HuH-7 (cell line): ENCODE results near the gene ITFG1.
"Not testable (repeated sequence)": the region's sequence is repeated elsewhere in the genome, so short reads cannot be mapped to it uniquely, and the experiment has no call there.

Experiments
- DNase-seq: peaks from one replicate; pipeline ENCODE4 v3.0.0; 2011; ENCODE audit warnings: low spot score

The ITFG1 gene

GRCh38 chr16:47150067-47150466 is 310.8 kb downstream of the ITFG1 start:
- DNase-seq: no peak

DNA sequence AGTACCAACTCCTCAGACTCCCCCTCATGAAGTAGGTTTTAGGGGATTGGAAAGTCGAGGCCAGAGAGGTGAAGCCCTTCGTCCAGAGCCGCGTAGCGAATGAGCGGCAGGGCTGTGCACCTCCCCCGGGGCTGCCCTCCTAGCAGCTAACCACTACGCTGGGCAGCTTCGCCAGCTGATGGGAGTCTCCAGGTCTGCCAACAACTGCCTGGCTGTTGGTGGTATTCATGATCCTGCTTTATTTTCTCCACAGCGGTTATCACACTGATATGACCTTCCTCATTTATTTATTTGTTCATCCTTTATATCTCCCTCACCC is 316.3 kb downstream of the ITFG1 start:
- no peak for DNase-seq

GRCh38 chr16:47143677-47144558 is 316.9 kb downstream of the ITFG1 start, which contains the start of gene NETO2:
Gene NETO2 (minus strand): TSS chr16:47143945. CDS start chr16:47143612, 333 bp downstream.
- DNase-seq: peak; percentile 60

DNA sequence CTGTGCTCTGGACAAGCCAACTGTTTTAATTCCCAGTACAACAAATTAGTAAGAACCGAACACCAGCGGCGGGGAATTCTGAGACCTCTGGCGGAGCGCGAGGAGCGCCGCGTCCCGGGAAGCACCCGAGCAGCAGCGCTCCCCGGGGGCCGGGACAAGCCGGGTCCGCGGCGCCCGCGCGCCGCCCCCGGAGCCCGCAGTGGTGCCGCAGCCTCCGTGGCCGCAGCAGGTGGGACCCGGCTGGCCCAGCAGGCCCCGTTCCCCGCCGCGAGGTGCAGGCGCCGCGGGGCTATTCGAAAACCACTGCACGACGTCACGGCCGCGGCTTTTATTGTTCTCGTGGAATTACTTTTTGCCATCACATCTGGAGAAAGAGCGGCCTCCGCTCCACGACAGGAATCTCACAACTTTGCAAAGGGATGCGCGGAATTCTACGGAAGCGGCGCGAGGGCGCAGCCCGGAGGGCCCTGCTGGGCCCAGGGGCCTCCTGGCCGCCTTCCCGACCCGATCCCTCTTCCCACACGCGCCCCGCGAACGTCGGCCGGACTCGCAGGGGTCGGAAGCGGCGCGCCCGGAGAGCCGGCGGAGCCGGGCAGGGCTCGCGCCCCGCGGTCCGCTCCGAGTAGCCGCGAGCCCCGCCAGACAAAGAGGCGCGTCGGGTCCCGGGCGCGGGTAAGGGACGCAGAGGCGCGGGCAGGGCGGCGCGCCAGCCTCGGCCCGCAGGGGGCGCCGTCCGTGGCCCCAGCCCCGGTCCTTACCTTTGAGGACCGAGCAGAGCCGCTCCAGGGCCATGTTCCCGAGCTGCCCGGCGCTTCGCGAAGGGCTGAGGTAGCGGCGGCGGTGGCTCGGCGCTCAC is 317.8 kb downstream of the ITFG1 start:
- DNase-seq: peak; percentile 59

DNA sequence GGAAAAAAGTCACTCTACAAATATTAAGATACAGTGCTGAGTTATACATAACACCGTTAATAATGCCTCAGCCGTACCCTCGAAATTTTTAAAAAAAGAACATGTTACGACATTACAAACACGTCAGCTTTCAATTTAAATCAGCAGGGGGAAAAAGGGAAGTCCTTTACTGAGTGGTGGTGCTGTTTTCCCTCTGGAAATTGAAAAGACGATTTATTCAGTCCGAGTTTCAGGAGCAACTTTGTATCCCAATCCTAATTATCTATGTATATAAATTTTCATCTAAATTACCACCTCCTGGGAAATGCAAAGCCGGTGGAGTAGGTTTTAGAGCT is 318.4 kb downstream of the ITFG1 start:
- DNase-seq: peak; percentile 6

- DNase-seq: peak; percentile 77
These were observed 318.9 kb downstream of the ITFG1 start for GRCh38 chr16:47141773-47142485.

GRCh38 chr16:47140686-47141085 is 320.2 kb downstream of the ITFG1 start:
- DNase-seq: no peak

GRCh38 chr16:47139561-47140185 is 321.2 kb downstream of the ITFG1 start:
- DNase-seq: no peak

- not testable (repeated sequence) for DNase-seq
These were observed 322.9 kb downstream of the ITFG1 start for GRCh38 chr16:47137925-47138324.

- DNase-seq: no peak
These were observed 324.6 kb downstream of the ITFG1 start for GRCh38 chr16:47136099-47136842.

DNA sequence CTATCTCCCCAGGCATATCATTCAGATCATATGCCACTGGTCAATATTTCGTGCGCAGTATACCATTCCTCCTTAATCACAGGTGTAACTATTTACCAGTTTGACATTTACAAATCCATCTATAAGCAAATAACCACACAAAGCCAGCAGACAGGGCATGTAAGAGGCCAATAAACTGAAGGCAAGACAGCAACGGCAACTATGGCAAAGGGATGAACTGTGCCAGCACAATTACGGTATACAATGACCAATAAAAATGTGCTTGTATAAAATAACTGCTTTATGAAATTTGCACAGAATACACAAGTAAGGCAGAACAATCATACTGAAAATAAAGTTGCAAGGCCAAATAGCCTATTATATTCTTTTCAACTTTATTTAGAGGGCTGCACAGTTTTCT is 326.3 kb downstream of the ITFG1 start:
- no peak for DNase-seq

- DNase-seq: no peak
These were observed 328.6 kb downstream of the ITFG1 start for GRCh38 chr16:47132308-47132707.

GRCh38 chr16:47129755-47130435 is 331.0 kb downstream of the ITFG1 start:
- DNase-seq: no peak

DNA sequence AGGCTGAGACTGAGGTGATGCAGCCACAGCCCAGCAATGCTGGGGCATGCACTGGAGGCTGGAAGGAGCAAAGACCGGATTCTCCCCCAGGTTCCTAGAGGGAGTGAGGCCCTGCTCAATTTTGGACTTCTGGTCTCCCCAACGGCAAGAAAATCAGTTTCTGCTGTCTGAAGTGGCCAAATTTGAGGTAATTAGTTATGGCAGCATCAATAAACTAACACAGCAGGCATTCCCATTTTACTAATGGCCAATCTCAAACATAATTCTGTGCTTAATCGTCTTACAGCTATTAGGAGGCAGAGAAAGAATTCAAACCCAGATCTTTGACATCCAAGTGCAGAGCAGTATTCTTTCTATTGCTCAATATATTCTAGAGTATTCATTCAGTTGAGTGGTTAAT is 333.3 kb downstream of the ITFG1 start:
- no peak for DNase-seq

GRCh38 chr16:47125757-47126156 is 335.1 kb downstream of the ITFG1 start:
- DNase-seq: no peak

DNA sequence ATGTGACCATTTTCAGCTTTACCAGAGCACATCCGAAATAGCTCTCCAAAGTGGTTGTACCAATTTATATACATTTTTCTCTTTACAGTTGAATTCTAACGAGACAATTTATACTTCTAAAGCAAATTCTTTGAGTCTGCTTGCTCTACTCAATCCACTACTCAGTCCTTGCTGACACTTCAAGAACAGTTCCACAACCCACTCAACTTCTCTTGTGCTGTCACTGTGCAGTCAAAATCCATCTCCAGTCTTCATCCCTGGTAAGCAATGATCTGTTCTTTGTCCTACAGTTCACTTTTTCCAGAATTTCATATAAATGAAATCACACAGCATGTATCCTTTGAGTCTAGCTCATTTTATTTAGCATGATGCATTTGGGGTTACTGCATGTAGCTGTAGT is 347.7 kb downstream of the ITFG1 start:
- DNase-seq: no peak

- peak; percentile 1 for DNase-seq
These were observed 349.9 kb downstream of the ITFG1 start for GRCh38 chr16:47110939-47111338.

- DNase-seq: no peak
These were observed 351.5 kb downstream of the ITFG1 start for GRCh38 chr16:47109361-47109760.
